ENCODE data around the gene FERMT2. TPM values are rescaled to one million over a fixed set of nuclear protein-coding genes. Genes with fewer than 3 reads are reported as not detected.
"Not testable (repeated sequence)": the region's sequence is repeated elsewhere in the genome, so short reads cannot be mapped to it uniquely, and the experiment has no call there.

FERMT2 gene
- total RNA-seq, 1 donor from 2014 or later = 83.9 TPM

GRCh38 chr14:52923902-52924575 is 26.8 kb downstream of the FERMT2 start:
- DNase-seq (ENCODE audit: low read depth) = no peak
- no peaks in the 10 kb centered on the region for H3K36me3 ChIP-seq (ENCODE audit: control insufficient read depth, insufficient read depth, low read length)
- TF ChIP-seq, protein P1, sequence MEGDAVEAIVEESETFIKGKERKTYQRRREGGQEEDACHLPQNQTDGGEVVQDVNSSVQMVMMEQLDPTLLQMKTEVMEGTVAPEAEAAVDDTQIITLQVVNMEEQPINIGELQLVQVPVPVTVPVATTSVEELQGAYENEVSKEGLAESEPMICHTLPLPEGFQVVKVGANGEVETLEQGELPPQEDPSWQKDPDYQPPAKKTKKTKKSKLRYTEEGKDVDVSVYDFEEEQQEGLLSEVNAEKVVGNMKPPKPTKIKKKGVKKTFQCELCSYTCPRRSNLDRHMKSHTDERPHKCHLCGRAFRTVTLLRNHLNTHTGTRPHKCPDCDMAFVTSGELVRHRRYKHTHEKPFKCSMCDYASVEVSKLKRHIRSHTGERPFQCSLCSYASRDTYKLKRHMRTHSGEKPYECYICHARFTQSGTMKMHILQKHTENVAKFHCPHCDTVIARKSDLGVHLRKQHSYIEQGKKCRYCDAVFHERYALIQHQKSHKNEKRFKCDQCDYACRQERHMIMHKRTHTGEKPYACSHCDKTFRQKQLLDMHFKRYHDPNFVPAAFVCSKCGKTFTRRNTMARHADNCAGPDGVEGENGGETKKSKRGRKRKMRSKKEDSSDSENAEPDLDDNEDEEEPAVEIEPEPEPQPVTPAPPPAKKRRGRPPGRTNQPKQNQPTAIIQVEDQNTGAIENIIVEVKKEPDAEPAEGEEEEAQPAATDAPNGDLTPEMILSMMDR (IDR thresholded peaks at IDR 0.05; ENCODE audit: insufficient read depth, low read length, poor library complexity, severe bottlenecking) = peak; percentile 16
- H3K27me3 ChIP-seq (ENCODE audit: control insufficient read depth, insufficient read depth, low read length) = no peaks in the 10 kb centered on the region
- no peak overlapping the region for H3K4me3 ChIP-seq (ENCODE audit: low read depth, low read length)

DNA sequence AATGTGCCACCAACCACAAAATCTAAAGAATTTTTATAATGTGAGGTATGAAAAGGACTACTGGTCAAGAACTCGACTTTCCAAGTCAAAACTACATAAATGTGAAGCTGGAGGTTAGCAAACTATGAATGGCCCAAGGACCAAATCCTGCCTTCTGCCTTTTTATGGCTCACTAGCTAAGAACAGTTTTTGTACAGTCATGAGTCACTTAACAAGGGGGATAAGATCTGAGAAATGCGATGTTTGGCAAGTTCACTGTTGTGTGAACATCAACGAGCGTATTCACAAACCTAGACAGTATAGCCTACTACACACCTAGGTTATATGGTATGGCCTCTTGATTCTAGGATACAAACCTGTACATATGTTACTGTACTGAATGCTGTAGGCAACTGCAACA is 28.2 kb downstream of the FERMT2 start:
- TF ChIP-seq, protein P1 (IDR thresholded peaks at IDR 0.05; ENCODE audit: insufficient read depth, low read length, poor library complexity, severe bottlenecking) = no peak
- H3K4me3 ChIP-seq (ENCODE audit: low read depth, low read length) = no peak overlapping the region
- no peaks in the 10 kb centered on the region for H3K27me3 ChIP-seq (ENCODE audit: control insufficient read depth, insufficient read depth, low read length)
- no peaks in the 10 kb centered on the region for H3K36me3 ChIP-seq (ENCODE audit: control insufficient read depth, insufficient read depth, low read length)
- DNase-seq (ENCODE audit: low read depth) = peak; percentile 74

DNA sequence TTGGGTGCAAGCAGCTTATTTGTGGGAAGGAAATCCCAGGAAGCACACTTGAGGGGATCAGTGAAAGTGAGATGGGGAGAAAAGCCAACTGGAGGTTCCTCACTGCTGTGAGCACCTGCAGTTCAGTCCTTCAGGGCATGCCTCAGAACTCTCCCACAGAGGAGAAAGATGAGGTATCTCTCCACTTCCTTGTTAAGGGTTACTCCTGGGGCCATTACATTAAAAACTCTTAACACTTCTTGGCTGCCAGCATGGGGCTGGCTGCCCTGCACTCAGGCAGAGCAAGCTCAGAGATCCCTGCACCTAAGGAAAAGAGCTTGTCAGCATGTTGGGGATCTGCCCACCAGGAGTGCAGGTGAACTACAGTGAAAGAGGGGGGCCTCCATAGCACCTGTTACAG is 28.8 kb downstream of the FERMT2 start:
- no peak for DNase-seq (ENCODE audit: low read depth)

GRCh38 chr14:52920411-52920810 is 30.4 kb downstream of the FERMT2 start:
- H3K36me3 ChIP-seq (ENCODE audit: control insufficient read depth, insufficient read depth, low read length); H3K4me3 ChIP-seq (ENCODE audit: low read depth, low read length); H3K27me3 ChIP-seq (ENCODE audit: control insufficient read depth, insufficient read depth, low read length); DNase-seq (ENCODE audit: low read depth): not testable (repeated sequence)

More for the DNA sequence above, 28.8 kb downstream of the FERMT2 start:
- no peak overlapping the region for H3K4me3 ChIP-seq (ENCODE audit: low read depth, low read length)
- H3K27me3 ChIP-seq (ENCODE audit: control insufficient read depth, insufficient read depth, low read length) = no peaks in the 10 kb centered on the region
- TF ChIP-seq, protein P1 (IDR thresholded peaks at IDR 0.05; ENCODE audit: insufficient read depth, low read length, poor library complexity, severe bottlenecking) = no peak
- no peaks in the 10 kb centered on the region for H3K36me3 ChIP-seq (ENCODE audit: control insufficient read depth, insufficient read depth, low read length)

DNA sequence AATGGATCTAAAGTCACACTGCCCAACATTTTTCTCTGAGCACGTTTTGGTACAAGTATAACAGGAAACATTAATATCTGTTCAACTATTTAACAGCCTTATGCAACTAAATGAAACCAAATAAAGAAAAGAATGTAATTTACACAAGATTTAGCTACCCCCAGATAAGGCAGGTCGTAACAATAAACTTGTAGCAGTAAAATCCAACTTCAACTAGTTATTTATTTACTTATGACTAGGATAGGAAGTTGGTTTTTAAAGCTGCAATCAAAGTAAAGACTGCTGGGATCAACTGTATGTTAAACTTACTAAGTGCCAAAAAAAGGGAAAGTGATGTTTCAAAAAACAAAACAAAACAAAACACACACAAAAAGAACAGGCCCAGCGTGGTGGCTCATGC is 30.9 kb downstream of the FERMT2 start:
- no peaks in the 10 kb centered on the region for H3K36me3 ChIP-seq (ENCODE audit: control insufficient read depth, insufficient read depth, low read length)
- no peaks in the 10 kb centered on the region for H3K27me3 ChIP-seq (ENCODE audit: control insufficient read depth, insufficient read depth, low read length)
- TF ChIP-seq, protein P1 (IDR thresholded peaks at IDR 0.05; ENCODE audit: insufficient read depth, low read length, poor library complexity, severe bottlenecking) = no peak
- H3K4me3 ChIP-seq (ENCODE audit: low read depth, low read length) = no peak overlapping the region
- DNase-seq (ENCODE audit: low read depth) = no peak

GRCh38 chr14:52918486-52918885 is 32.4 kb downstream of the FERMT2 start:
- TF ChIP-seq, protein P1 (IDR thresholded peaks at IDR 0.05; ENCODE audit: insufficient read depth, low read length, poor library complexity, severe bottlenecking) = no peak
- Histone ChIP-seq H3K27me3 (ENCODE audit: control insufficient read depth, insufficient read depth, low read length) (no peaks in the 10 kb centered on the region), H3K4me3 (ENCODE audit: low read depth, low read length) (no peak overlapping the region), H3K36me3 (ENCODE audit: control insufficient read depth, insufficient read depth, low read length) (no peaks in the 10 kb centered on the region)
- no peak for DNase-seq (ENCODE audit: low read depth)
